HUDEP-2 (cell line): ENCODE measurements around the gene NUDT6.

Experiments
- DNase-seq, 76 experiments: peaks; one replicate each; lab custom pipeline; 2025; ENCODE audit not compliant: unreplicated experiment in 76 of 76; lab: John Stamatoyannopoulos, UW

The NUDT6 gene

GRCh38 chr4:122842984-122843531 lies 79.3 kb downstream of the NUDT6 start:
- DNase-seq, result no peak
